WTC11 (cell line): Measurements from ENCODE around the gene FFAR3. TPM values are rescaled to one million over a fixed set of nuclear protein-coding genes. Genes with fewer than 3 reads are reported as not detected.
A peak's percentile ranks its signal among the peaks of the same experiment; 100 is the strongest.

Source experiments
- ATAC-seq: fragments of 200-7000 bp; cut with Tn5 transposase; 2 replicates; pipeline ENCODE4 v1.10.0; 2021; ENCODE audit warnings: mild to moderate bottlenecking, moderate library complexity
- CTCF ChIA-PET: fragments of 300-600 bp; sonication (Branson Sonifier 250); formaldehyde crosslinking; loops from one replicate; lab custom pipeline; 2021; ENCODE audit warnings: antibody characterized with exemption; lab: Charles Lee
- POLR2A ChIA-PET: fragments of 350-600 bp; sonication (Branson Sonifier 250); formaldehyde crosslinking; loops from one replicate; lab custom pipeline; 2021; ENCODE audit warnings: antibody characterized with exemption; lab: Charles Lee
- DNase-seq: peaks from one replicate; pipeline ENCODE4 v3.0.0; 2021; ENCODE audit warnings: low spot score
- H3K27ac Mint-ChIP-seq: 2 replicates; pipeline ENCODE4 v1.8.0; 2021; ENCODE audit warnings: mixed read lengths
- H3K27me3 Mint-ChIP-seq: 2 replicates; pipeline ENCODE4 v1.8.0; 2021; ENCODE audit warnings: low read depth, mild to moderate bottlenecking, moderate library complexity, mixed read lengths
- H3K36me3 Mint-ChIP-seq: 2 replicates; pipeline ENCODE4 v1.8.0; 2021; ENCODE audit warnings: mixed read lengths
- H3K4me1 Mint-ChIP-seq: 2 replicates; pipeline ENCODE4 v1.8.0; 2022; ENCODE audit warnings: mixed read lengths
- H3K4me3 Mint-ChIP-seq: 2 replicates; pipeline ENCODE4 v1.8.0; 2021; ENCODE audit warnings: mild to moderate bottlenecking, moderate library complexity, mixed read lengths
- H3K9me3 Mint-ChIP-seq: 2 replicates; pipeline ENCODE4 v1.8.0; 2021; ENCODE audit warnings: mixed read lengths
- ATF2 ChIP-seq: sonication (generic); formaldehyde crosslinking; IDR thresholded peaks from 2 replicates; pipeline ENCODE4 v1.8.1; 2022; ENCODE audit warnings: low read depth, missing genetic modification reagents, borderline replicate concordance
- CBFB ChIP-seq: sonication (generic); formaldehyde crosslinking; IDR thresholded peaks from 2 replicates; pipeline ENCODE4 v1.8.1; 2022; ENCODE audit warnings: mild to moderate bottlenecking, low read depth, missing genetic modification reagents
- CREM ChIP-seq: sonication (generic); formaldehyde crosslinking; IDR thresholded peaks from 2 replicates; pipeline ENCODE4 v1.8.1; 2022; ENCODE audit warnings: mild to moderate bottlenecking, missing genetic modification reagents, moderate library complexity
- ETV6 ChIP-seq: sonication (generic); formaldehyde crosslinking; IDR thresholded peaks from 2 replicates; pipeline ENCODE4 v1.8.1; 2022; ENCODE audit warnings: mild to moderate bottlenecking, missing genetic modification reagents
- NR2C2 ChIP-seq: sonication (generic); formaldehyde crosslinking; IDR thresholded peaks from 2 replicates; pipeline ENCODE4 v1.8.0; 2022; ENCODE audit warnings: mild to moderate bottlenecking, missing genetic modification reagents
- SMAD3 ChIP-seq: sonication (generic); formaldehyde crosslinking; IDR thresholded peaks from 2 replicates; pipeline ENCODE4 v1.8.0; 2022; ENCODE audit warnings: missing genetic modification reagents, mild to moderate bottlenecking, borderline replicate concordance
- SP1 ChIP-seq: sonication (generic); formaldehyde crosslinking; conservative IDR thresholded peaks from 2 replicates; pipeline ENCODE4 v1.8.1; 2022; ENCODE audit warnings: missing genetic modification reagents
- TEAD4 ChIP-seq: sonication (generic); formaldehyde crosslinking; IDR thresholded peaks from 2 replicates; pipeline ENCODE4 v1.8.0; 2022; ENCODE audit warnings: mild to moderate bottlenecking, missing genetic modification reagents
- ZNF232 ChIP-seq: sonication (generic); formaldehyde crosslinking; IDR thresholded peaks from 2 replicates; pipeline ENCODE4 v1.8.0; 2022; ENCODE audit warnings: mild to moderate bottlenecking, missing genetic modification reagents
- ZNF281 ChIP-seq: sonication (generic); formaldehyde crosslinking; IDR thresholded peaks from 2 replicates; pipeline ENCODE4 v1.8.0; 2023; ENCODE audit warnings: mild to moderate bottlenecking, missing genetic modification reagents
- total RNA-seq: library from RNA; stranded (reverse); gene quantifications from 3 replicates; pipeline ENCODE4 v1.2.3, GENCODE V29; 2021
- TF ChIP-seq, protein P1 (sequence below): sonication (generic); formaldehyde crosslinking; conservative IDR thresholded peaks from 2 replicates; pipeline ENCODE4 v1.8.1; 2023; ENCODE audit warnings: mild to moderate bottlenecking, low read depth, missing genetic modification reagents, moderate library complexity
- TF ChIP-seq, protein P2 (sequence below): fragments of 250-450 bp; sonication (Bioruptor Pico); IDR thresholded peaks from 2 replicates; pipeline ENCODE4 v1.9.0; 2021; ENCODE audit warnings: mild to moderate bottlenecking, borderline replicate concordance
- TF ChIP-seq, protein P3 (sequence below): fragments of 250-450 bp; sonication (Bioruptor Pico); IDR thresholded peaks from 2 replicates; pipeline ENCODE4 v1.9.0; 2021; ENCODE audit warnings: mild to moderate bottlenecking
- TF ChIP-seq, protein P4 (sequence below): fragments of 250-450 bp; sonication (Bioruptor Pico); conservative IDR thresholded peaks from 2 replicates; pipeline ENCODE4 v1.9.0; 2021; ENCODE audit warnings: mild to moderate bottlenecking

FFAR3 gene
- total RNA-seq, 1 experiment from 2014 or later = not detected

GRCh38 chr19:35318679-35319448 is 39.4 kb upstream of the FFAR3 start:
- POLR2A ChIA-PET = no interaction called here
- ATAC-seq = no peak
- 0 out of 2 replicates have a peak, but pooled peaks have one; percentile 30 for TF ChIP-seq SMAD3 (CRISPR knock-in tag)
- TF ChIP-seq, protein P1, sequence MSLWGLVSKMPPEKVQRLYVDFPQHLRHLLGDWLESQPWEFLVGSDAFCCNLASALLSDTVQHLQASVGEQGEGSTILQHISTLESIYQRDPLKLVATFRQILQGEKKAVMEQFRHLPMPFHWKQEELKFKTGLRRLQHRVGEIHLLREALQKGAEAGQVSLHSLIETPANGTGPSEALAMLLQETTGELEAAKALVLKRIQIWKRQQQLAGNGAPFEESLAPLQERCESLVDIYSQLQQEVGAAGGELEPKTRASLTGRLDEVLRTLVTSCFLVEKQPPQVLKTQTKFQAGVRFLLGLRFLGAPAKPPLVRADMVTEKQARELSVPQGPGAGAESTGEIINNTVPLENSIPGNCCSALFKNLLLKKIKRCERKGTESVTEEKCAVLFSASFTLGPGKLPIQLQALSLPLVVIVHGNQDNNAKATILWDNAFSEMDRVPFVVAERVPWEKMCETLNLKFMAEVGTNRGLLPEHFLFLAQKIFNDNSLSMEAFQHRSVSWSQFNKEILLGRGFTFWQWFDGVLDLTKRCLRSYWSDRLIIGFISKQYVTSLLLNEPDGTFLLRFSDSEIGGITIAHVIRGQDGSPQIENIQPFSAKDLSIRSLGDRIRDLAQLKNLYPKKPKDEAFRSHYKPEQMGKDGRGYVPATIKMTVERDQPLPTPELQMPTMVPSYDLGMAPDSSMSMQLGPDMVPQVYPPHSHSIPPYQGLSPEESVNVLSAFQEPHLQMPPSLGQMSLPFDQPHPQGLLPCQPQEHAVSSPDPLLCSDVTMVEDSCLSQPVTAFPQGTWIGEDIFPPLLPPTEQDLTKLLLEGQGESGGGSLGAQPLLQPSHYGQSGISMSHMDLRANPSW = no peak
- TF ChIP-seq, all 79 proteins: peak for 1
- H3K36me3 Mint-ChIP-seq = 0 out of 2 replicates have a peak, but pooled peaks cover 2% of the 10 kb centered on the region
- DNase-seq = no peak
- no peak overlapping the region for H3K27ac Mint-ChIP-seq
- no peak overlapping the region for H3K4me3 Mint-ChIP-seq
- peaks cover 8% of the 10 kb centered on the region for H3K27me3 Mint-ChIP-seq
- no peaks in the 10 kb centered on the region for H3K4me1 Mint-ChIP-seq
- H3K9me3 Mint-ChIP-seq = peaks cover 13% of the 10 kb centered on the region
- CTCF ChIA-PET = interaction anchor here (1.6 kb wide), 1 partner anchor 24 kb away, joined by 4 read pairs; no protein-coding TSS in a partner anchor

GRCh38 chr19:35320065-35320713 is 38.1 kb upstream of the FFAR3 start:
- Mint-ChIP-seq H3K36me3 (0 out of 2 replicates have a peak, but pooled peaks cover 2% of the 10 kb centered on the region), H3K27ac (no peak overlapping the region), H3K27me3 (peaks cover 8% of the 10 kb centered on the region), H3K4me1 (no peaks in the 10 kb centered on the region), H3K4me3 (no peak overlapping the region), H3K9me3 (peaks cover 13% of the 10 kb centered on the region)
- ChIA-PET CTCF (interaction anchor here (0.6 to 1.6 kb wide), 2 partner anchors 14 to 22 kb away, joined by 3 to 4 read pairs; no protein-coding TSS in a partner anchor), POLR2A (no interaction called here)
- no peak for ATAC-seq
- no peak for DNase-seq
- no peak for TF ChIP-seq ATF2 (CRISPR knock-in tag)
- no peak for TF ChIP-seq CBFB (CRISPR knock-in tag)
- no peak for TF ChIP-seq ZNF281
- TF ChIP-seq ETV6 = no peak
- TF ChIP-seq, protein P2, sequence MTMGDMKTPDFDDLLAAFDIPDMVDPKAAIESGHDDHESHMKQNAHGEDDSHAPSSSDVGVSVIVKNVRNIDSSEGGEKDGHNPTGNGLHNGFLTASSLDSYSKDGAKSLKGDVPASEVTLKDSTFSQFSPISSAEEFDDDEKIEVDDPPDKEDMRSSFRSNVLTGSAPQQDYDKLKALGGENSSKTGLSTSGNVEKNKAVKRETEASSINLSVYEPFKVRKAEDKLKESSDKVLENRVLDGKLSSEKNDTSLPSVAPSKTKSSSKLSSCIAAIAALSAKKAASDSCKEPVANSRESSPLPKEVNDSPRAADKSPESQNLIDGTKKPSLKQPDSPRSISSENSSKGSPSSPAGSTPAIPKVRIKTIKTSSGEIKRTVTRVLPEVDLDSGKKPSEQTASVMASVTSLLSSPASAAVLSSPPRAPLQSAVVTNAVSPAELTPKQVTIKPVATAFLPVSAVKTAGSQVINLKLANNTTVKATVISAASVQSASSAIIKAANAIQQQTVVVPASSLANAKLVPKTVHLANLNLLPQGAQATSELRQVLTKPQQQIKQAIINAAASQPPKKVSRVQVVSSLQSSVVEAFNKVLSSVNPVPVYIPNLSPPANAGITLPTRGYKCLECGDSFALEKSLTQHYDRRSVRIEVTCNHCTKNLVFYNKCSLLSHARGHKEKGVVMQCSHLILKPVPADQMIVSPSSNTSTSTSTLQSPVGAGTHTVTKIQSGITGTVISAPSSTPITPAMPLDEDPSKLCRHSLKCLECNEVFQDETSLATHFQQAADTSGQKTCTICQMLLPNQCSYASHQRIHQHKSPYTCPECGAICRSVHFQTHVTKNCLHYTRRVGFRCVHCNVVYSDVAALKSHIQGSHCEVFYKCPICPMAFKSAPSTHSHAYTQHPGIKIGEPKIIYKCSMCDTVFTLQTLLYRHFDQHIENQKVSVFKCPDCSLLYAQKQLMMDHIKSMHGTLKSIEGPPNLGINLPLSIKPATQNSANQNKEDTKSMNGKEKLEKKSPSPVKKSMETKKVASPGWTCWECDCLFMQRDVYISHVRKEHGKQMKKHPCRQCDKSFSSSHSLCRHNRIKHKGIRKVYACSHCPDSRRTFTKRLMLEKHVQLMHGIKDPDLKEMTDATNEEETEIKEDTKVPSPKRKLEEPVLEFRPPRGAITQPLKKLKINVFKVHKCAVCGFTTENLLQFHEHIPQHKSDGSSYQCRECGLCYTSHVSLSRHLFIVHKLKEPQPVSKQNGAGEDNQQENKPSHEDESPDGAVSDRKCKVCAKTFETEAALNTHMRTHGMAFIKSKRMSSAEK (CRISPR knock-in tag) = no peak
- no peak for TF ChIP-seq TEAD4
- no peak for TF ChIP-seq CREM
- no peak for TF ChIP-seq SP1
- no peak for TF ChIP-seq ZNF232 (CRISPR knock-in tag)
- TF ChIP-seq NR2C2 (CRISPR knock-in tag) = no peak
- TF ChIP-seq, protein P3, sequence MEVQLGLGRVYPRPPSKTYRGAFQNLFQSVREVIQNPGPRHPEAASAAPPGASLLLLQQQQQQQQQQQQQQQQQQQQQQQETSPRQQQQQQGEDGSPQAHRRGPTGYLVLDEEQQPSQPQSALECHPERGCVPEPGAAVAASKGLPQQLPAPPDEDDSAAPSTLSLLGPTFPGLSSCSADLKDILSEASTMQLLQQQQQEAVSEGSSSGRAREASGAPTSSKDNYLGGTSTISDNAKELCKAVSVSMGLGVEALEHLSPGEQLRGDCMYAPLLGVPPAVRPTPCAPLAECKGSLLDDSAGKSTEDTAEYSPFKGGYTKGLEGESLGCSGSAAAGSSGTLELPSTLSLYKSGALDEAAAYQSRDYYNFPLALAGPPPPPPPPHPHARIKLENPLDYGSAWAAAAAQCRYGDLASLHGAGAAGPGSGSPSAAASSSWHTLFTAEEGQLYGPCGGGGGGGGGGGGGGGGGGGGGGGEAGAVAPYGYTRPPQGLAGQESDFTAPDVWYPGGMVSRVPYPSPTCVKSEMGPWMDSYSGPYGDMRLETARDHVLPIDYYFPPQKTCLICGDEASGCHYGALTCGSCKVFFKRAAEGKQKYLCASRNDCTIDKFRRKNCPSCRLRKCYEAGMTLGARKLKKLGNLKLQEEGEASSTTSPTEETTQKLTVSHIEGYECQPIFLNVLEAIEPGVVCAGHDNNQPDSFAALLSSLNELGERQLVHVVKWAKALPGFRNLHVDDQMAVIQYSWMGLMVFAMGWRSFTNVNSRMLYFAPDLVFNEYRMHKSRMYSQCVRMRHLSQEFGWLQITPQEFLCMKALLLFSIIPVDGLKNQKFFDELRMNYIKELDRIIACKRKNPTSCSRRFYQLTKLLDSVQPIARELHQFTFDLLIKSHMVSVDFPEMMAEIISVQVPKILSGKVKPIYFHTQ = no peak
- TF ChIP-seq, protein P4, sequence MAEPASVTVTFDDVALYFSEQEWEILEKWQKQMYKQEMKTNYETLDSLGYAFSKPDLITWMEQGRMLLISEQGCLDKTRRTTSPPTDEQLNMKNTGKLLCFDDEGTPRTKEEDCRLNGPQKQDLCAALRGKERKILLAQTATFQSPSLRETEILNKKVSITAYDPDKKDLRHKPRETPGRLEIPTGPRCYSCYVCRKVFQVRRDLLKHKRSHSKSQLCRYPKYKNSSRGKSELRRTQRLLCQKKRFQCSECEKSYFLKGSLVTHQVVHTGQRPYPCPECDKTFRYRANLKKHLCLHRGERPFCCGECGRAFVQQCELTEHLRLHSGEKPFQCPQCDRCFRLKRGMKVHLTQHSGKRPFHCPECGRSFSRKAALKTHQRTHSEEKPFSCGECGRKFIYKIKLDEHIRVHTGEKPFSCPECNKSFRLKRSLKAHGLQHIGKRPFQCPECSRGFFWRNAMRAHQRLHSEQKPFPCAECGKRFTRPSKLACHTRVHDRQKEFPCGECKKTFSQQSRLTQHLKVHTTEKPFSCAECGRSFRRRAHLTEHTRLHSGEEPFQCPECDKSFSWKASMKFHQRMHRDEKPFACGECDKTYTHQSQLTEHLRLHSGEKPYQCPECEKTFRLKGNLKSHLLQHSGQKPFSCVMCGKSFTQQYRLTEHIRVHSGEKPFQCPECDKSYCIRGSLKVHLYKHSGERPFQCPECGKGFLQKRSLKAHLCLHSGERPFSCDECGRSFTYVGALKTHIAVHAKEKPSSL = no peak
